PC-3 (cell line): ENCODE data around the gene EHD3. TPM values are rescaled to one million over a fixed set of nuclear protein-coding genes. Genes with fewer than 3 reads are reported as not detected.

Experiments used
- ATAC-seq: fragments of 200-7000 bp; cut with Tn5 transposase; 2 replicates; pipeline ENCODE4 v1.9.1; 2020; ENCODE audit warnings: mild to moderate bottlenecking, moderate library complexity
- BruUV-seq: library from RNA; stranded (reverse); fragments of 400-500 nt; replicated peaks from 2 replicates; lab custom pipeline; 2021; lab: Mats Ljungman, UMichigan
- CTCF ChIA-PET: fragments of 300-600 bp; sonication (Branson Sonifier 250); formaldehyde crosslinking; loops from one replicate; lab custom pipeline; 2022; ENCODE audit warnings: antibody characterized with exemption; lab: Charles Lee
- POLR2A ChIA-PET: fragments of 300-600 bp; sonication (Branson Sonifier 250); formaldehyde crosslinking; loops from one replicate; lab custom pipeline; 2022; ENCODE audit warnings: antibody characterized with exemption; ENCODE audit not compliant: unreplicated experiment; lab: Charles Lee
- DNase-seq: peaks from one replicate; pipeline ENCODE4 v3.0.0-alpha.2; 2015
- H2AFZ ChIP-seq: fragments of 300-600 bp; sonication (generic); 2 replicates; pipeline ENCODE4 v1.6.0; 2016; ENCODE audit warnings: antibody characterized with exemption, low read length
- H3F3A ChIP-seq: fragments of 300-600 bp; sonication (generic); one replicate; pipeline ENCODE4 v1.6.0; 2017; ENCODE audit warnings: antibody characterized with exemption, low read length, control low read depth, mild to moderate bottlenecking; ENCODE audit not compliant: unreplicated experiment
- H3K27ac ChIP-seq: fragments of 300-600 bp; sonication (generic); 2 replicates; pipeline ENCODE4 v1.5.1; 2016; ENCODE audit warnings: mild to moderate bottlenecking, low read length
- H3K27me3 ChIP-seq: fragments of 300-600 bp; sonication (generic); 2 replicates; pipeline ENCODE4 v1.6.1; 2016; ENCODE audit warnings: low read length, mixed read lengths
- H3K36me3 ChIP-seq: fragments of 300-600 bp; sonication (generic); 2 replicates; pipeline ENCODE4 v1.6.1; 2016; ENCODE audit warnings: low read depth, mixed run types, low read length, mixed read lengths
- H3K4me1 ChIP-seq: fragments of 300-600 bp; sonication (generic); 2 replicates; pipeline ENCODE4 v1.5.1; 2016; ENCODE audit warnings: low read length; ENCODE audit not compliant: insufficient read depth
- H3K4me2 ChIP-seq: fragments of 300-600 bp; sonication (generic); 2 replicates; pipeline ENCODE4 v1.6.0; 2016; ENCODE audit warnings: low read length
- H3K4me3 ChIP-seq: fragments of 300-600 bp; sonication (generic); 2 replicates; pipeline ENCODE4 v1.5.1; 2016; ENCODE audit warnings: mild to moderate bottlenecking, low read length, mixed read lengths
- H3K79me2 ChIP-seq: fragments of 300-600 bp; sonication (generic); 2 replicates; pipeline ENCODE4 v1.6.1; 2017; ENCODE audit warnings: low read length, mixed read lengths
- H3K9ac ChIP-seq: fragments of 300-600 bp; sonication (generic); 2 replicates; pipeline ENCODE4 v1.6.0; 2016; ENCODE audit warnings: mild to moderate bottlenecking, low read length
- H3K9me2 ChIP-seq: fragments of 300-600 bp; sonication (generic); replicated peaks from 2 replicates; pipeline ENCODE4 v1.6.1; 2016; ENCODE audit warnings: mixed run types, low read length, mixed read lengths
- H3K9me3 ChIP-seq: fragments of 300-600 bp; sonication (generic); 2 replicates; pipeline ENCODE4 v1.6.1; 2016; ENCODE audit warnings: low read length, mixed read lengths
- H4K20me1 ChIP-seq: fragments of 300-600 bp; sonication (generic); 2 replicates; pipeline ENCODE4 v1.6.1; 2016; ENCODE audit warnings: low read length, mixed read lengths
- EZH2 ChIP-seq: fragments of 300-600 bp; sonication (generic); IDR thresholded peaks from one replicate; pipeline ENCODE4 v1.6.1; 2017; ENCODE audit warnings: antibody characterized with exemption, mild to moderate bottlenecking, low read length; ENCODE audit not compliant: unreplicated experiment
- EZH2phosphoT487 ChIP-seq: fragments of 300-600 bp; sonication (generic); IDR thresholded peaks from 2 replicates; pipeline ENCODE4 v1.6.1; 2018; ENCODE audit warnings: mild to moderate bottlenecking, antibody characterized with exemption, low read length, borderline replicate concordance
- intact Hi-C: fragments of 100-400 bp; cut with micrococcal nuclease; formaldehyde crosslinking; loops from 2 replicates; pipeline ENCODE4 v1.9.0; 2023
- total RNA-seq: library from RNA; depleted of rRNA; stranded (reverse); fragments of >200 nt; gene quantifications from 2 replicates; pipeline ENCODE4 v1.2.3, GENCODE V29; 2014
- TF ChIP-seq, protein P1 (sequence below): fragments of 300-600 bp; sonication (generic); conservative IDR thresholded peaks from 2 replicates; pipeline ENCODE4 v1.5.1; 2017; ENCODE audit warnings: antibody characterized with exemption, low read depth, mild to moderate bottlenecking, low read length

EHD3 gene
- total RNA-seq, 1 experiment from 2014 or later: 4.4 TPM

DNA sequence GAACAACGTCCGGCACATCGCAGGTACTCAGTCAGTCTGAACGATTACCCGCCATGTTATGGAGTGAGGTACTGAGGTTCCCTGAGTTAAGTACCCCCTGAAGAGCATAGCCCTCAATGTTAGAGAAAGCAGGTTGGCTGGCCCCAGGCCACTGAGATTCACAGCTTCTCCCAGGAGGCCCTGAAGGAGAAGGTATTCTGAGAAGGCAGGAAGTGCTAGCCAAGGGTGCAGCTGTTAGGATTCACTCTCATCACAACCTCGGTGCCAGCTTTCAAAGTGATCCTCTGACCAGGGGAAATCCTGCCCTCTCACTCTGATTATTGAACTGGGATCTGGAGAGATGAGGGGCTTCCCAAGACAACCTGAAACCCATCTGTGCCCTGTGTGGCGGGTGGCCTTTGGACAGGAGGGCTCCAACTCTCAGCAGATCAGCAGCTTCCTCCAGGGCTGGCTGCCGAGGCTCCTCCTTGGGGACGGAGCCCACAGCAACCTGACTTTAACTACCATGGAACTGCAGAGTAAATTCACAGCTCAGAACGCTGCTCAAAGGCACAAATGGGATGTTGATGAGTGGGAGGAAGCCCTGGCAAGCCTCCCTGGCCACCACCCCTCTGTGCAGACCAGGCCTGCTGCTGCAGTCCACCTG, 7.8 kb downstream of the EHD3 start:
- Histone ChIP-seq H3K9me3 (no peaks in the 10 kb centered on the region), H3K4me3 (no peak overlapping the region), H3K9me2 (no peaks in the 10 kb centered on the region), H3F3A (no peaks in the 10 kb centered on the region), H3K4me2 (no peak overlapping the region), H3K27ac (no peak overlapping the region), H3K4me1 (no peaks in the 10 kb centered on the region), H3K9ac (no peak overlapping the region), H3K79me2 (no peaks in the 10 kb centered on the region), H4K20me1 (no peaks in the 10 kb centered on the region), H2AFZ (no peak overlapping the region), H3K36me3 (no peaks in the 10 kb centered on the region), H3K27me3 (no peaks in the 10 kb centered on the region)
- ChIA-PET CTCF (no interaction called here), POLR2A (no interaction called here)
- BruUV-seq: no TSS peak
- no peak for TF ChIP-seq EZH2phosphoT487
- no peak for DNase-seq
- intact Hi-C loops: no loop called here
- no peak for ATAC-seq

GRCh38 chr2:31243053-31243452, 9.1 kb downstream of the EHD3 start:
- intact Hi-C loops: no loop called here

GRCh38 chr2:31244101-31244500, 10.1 kb downstream of the EHD3 start:
- TF ChIP-seq EZH2phosphoT487 (no peak), EZH2 (no peak)
- TF ChIP-seq, protein P1, sequence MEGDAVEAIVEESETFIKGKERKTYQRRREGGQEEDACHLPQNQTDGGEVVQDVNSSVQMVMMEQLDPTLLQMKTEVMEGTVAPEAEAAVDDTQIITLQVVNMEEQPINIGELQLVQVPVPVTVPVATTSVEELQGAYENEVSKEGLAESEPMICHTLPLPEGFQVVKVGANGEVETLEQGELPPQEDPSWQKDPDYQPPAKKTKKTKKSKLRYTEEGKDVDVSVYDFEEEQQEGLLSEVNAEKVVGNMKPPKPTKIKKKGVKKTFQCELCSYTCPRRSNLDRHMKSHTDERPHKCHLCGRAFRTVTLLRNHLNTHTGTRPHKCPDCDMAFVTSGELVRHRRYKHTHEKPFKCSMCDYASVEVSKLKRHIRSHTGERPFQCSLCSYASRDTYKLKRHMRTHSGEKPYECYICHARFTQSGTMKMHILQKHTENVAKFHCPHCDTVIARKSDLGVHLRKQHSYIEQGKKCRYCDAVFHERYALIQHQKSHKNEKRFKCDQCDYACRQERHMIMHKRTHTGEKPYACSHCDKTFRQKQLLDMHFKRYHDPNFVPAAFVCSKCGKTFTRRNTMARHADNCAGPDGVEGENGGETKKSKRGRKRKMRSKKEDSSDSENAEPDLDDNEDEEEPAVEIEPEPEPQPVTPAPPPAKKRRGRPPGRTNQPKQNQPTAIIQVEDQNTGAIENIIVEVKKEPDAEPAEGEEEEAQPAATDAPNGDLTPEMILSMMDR: no peak
- Histone ChIP-seq H2AFZ (no peak overlapping the region), H3K36me3 (no peaks in the 10 kb centered on the region), H3K27ac (no peak overlapping the region), H3K4me1 (no peaks in the 10 kb centered on the region), H3K9me3 (no peaks in the 10 kb centered on the region), H3K4me3 (no peak overlapping the region), H3K4me2 (no peak overlapping the region), H3K9ac (no peak overlapping the region), H3K27me3 (no peaks in the 10 kb centered on the region), H4K20me1 (no peaks in the 10 kb centered on the region), H3K9me2 (no peaks in the 10 kb centered on the region), H3F3A (no peaks in the 10 kb centered on the region), H3K79me2 (no peaks in the 10 kb centered on the region)
- no TSS peak for BruUV-seq
- CTCF ChIA-PET: no interaction called here
- ATAC-seq (no peak), DNase-seq (no peak)
- intact Hi-C loops: no loop called here
- POLR2A ChIA-PET: no interaction called here

More at GRCh38 chr2:31243053-31243452, 9.1 kb downstream of the EHD3 start:
- Histone ChIP-seq H3K9me2 (no peaks in the 10 kb centered on the region), H3K4me1 (no peaks in the 10 kb centered on the region), H4K20me1 (no peaks in the 10 kb centered on the region), H3K9ac (no peak overlapping the region), H3K27me3 (no peaks in the 10 kb centered on the region), H3K4me2 (no peak overlapping the region), H3K36me3 (no peaks in the 10 kb centered on the region), H3F3A (no peaks in the 10 kb centered on the region), H2AFZ (no peak overlapping the region), H3K4me3 (no peak overlapping the region), H3K9me3 (no peaks in the 10 kb centered on the region), H3K79me2 (no peaks in the 10 kb centered on the region), H3K27ac (no peak overlapping the region)
- DNase-seq: no peak
- TF ChIP-seq EZH2phosphoT487 (no peak), EZH2 (no peak)
- TF ChIP-seq, protein P1: no peak
- ChIA-PET POLR2A (no interaction called here), CTCF (no interaction called here)
- no peak for ATAC-seq
- no TSS peak for BruUV-seq
